ENCODE data around the gene CREB3L1. TPM values are rescaled to one million over a fixed set of nuclear protein-coding genes. Genes with fewer than 3 reads are reported as not detected.

The CREB3L1 gene
- total and polyA plus RNA-seq, 2 experiments from 2014 or later: 22.9 to 275 TPM

DNA sequence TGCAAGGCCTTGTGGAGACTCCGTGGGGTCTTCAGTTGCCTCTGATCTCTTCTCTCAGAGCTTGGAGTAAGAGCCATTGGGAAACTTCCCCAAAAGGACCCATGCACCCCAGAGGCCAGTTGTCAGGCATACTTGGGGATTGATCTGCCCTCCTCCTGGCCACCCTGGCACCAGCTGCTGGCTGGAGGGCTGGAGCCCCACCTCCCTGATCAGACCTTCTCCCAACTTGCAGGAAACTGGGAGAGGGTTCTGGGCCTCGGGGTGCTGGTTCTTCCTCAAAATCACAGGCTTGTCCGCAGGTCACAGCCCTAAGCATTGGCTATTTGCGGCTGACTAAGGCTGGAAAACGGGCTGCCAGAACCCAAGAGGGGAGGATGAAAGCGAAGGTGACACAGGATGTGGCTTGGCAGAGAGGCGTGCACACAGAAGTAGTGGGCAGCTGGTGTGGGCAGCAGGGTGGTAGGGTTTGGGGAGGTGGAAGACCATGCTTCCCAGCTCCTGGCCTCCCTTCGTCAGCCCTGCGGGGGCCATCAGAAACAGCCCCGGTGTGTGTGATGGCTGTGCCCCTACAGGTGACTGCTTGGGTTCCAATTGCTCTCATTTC is 68.5 kb downstream of the CREB3L1 start:
- H3K27me3 ChIP-seq: no peaks in the 10 kb centered on the region
- no peak overlapping the region for H3K27ac ChIP-seq
- TF ChIP-seq EZH2phosphoT487 (IDR thresholded peaks at IDR 0.05; ENCODE audit: low read depth, severe bottlenecking, unreplicated experiment) (no peak), CTCF (IDR thresholded peaks at IDR 0.05; ENCODE audit: poor library complexity) (no peak), EZH2 (IDR thresholded peaks at IDR 0.05; ENCODE audit: borderline replicate concordance) (no peak)
- no peaks in the 10 kb centered on the region for H3K9me3 ChIP-seq (ENCODE audit: low read depth)
- H2AFZ ChIP-seq: no peak overlapping the region
- 92% methylated on average over 10 of the region's 10 CpGs for WGBS (ENCODE audit: low lambda C conversion rate, missing lambda C conversion rate)
- DNase-seq (ENCODE audit: low spot score): no peak
- H3K79me2 ChIP-seq: peaks cover 31% of the 10 kb centered on the region
- no peak overlapping the region for H3K4me2 ChIP-seq
- peaks cover 5% of the 10 kb centered on the region for H4K20me1 ChIP-seq (ENCODE audit: insufficient read depth, poor library complexity, severe bottlenecking)
- no peaks in the 10 kb centered on the region for H3K36me3 ChIP-seq (replicated peaks; ENCODE audit: insufficient read depth, low read depth)
- no peak overlapping the region for H3K4me3 ChIP-seq
- H3K4me1 ChIP-seq (ENCODE audit: insufficient read depth): peaks cover 25% of the 10 kb centered on the region
- no peaks in the 10 kb centered on the region for H3K9me2 ChIP-seq (replicated peaks; ENCODE audit: insufficient read depth)

DNA sequence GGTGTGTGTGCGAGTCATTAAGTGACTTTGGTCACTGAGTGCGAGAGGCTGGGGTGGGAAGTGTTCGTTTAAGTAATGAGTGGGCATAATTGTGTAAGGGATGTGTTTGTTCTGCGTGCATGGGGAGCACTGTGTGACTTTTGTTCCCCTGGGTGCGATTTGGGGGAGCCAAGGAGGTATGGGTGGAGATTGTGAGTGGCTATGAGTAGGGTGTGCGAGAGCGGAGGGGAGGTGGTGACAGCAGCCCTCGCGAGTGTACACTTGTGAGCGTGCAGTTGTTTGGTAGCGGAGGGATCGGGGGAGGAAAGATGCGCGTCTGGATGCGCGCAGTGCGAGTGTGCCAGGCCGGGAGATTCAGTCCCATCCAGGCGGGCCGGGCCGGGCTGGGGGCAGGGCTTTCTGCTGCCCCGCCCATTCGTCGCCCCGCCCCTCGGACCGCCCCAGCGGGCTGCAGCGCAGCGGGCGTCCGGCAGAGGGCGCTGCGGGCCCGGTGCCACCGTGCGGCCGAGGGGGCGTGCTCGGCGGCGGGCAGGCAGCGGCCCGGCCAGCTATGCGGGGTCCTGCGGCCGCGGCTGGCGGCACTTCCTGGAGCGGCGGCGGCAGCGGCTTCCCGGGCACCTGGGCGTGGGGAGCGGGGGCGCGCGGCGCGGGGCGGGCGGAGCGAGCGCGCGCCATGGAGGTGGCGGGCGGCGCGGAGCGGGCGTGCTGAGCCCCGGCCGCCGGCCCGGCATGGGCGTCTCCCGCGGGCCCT is 69.6 kb downstream of the CREB3L1 start, which contains the start of gene DGKZ:
Gene DGKZ (plus strand): TSS at position 578 of the 751 bp plus-strand sequence. CDS start 197 bp downstream, outside the sequence.
- peaks cover 5% of the 10 kb centered on the region for H4K20me1 ChIP-seq (ENCODE audit: insufficient read depth, poor library complexity, severe bottlenecking)
- WGBS (ENCODE audit: low lambda C conversion rate, missing lambda C conversion rate): 34% methylated on average over 27 of the region's 80 CpGs
- peak; percentile 61 for TF ChIP-seq CTCF (IDR thresholded peaks at IDR 0.05; ENCODE audit: poor library complexity)
- TF ChIP-seq EZH2phosphoT487 (IDR thresholded peaks at IDR 0.05; ENCODE audit: low read depth, severe bottlenecking, unreplicated experiment): no peak
- no peak for TF ChIP-seq EZH2 (IDR thresholded peaks at IDR 0.05; ENCODE audit: borderline replicate concordance)
- DNase-seq (ENCODE audit: low spot score): peak; percentile 95
- peak within 1 kb of the TSS; percentile 27 for H3K27ac ChIP-seq
- no peaks in the 10 kb centered on the region for H3K27me3 ChIP-seq
- no peaks in the 10 kb centered on the region for H3K9me3 ChIP-seq (ENCODE audit: low read depth)
- peaks cover 27% of the 10 kb centered on the region for H3K4me1 ChIP-seq (ENCODE audit: insufficient read depth)
- peaks cover 42% of the 10 kb centered on the region for H3K79me2 ChIP-seq
- H3K4me2 ChIP-seq: peak within 1 kb of the TSS; percentile 96
- no peaks in the 10 kb centered on the region for H3K9me2 ChIP-seq (replicated peaks; ENCODE audit: insufficient read depth)
- H2AFZ ChIP-seq: peak within 1 kb of the TSS; percentile 56
- H3K36me3 ChIP-seq (replicated peaks; ENCODE audit: insufficient read depth, low read depth): no peaks in the 10 kb centered on the region
- peak within 1 kb of the TSS; percentile 93 for H3K4me3 ChIP-seq

- no peaks in the 10 kb centered on the region for H3K9me2 ChIP-seq (replicated peaks; ENCODE audit: insufficient read depth)
- H3K4me1 ChIP-seq (ENCODE audit: insufficient read depth): peaks cover 20% of the 10 kb centered on the region
- peaks cover 5% of the 10 kb centered on the region for H4K20me1 ChIP-seq (ENCODE audit: insufficient read depth, poor library complexity, severe bottlenecking)
- H2AFZ ChIP-seq: peak overlapping the region; percentile 56
- H3K9me3 ChIP-seq (ENCODE audit: low read depth): no peaks in the 10 kb centered on the region
- peak overlapping the region; percentile 93 for H3K4me3 ChIP-seq
- H3K4me2 ChIP-seq: peak overlapping the region; percentile 96
- DNase-seq (ENCODE audit: low spot score): no peak
- no peaks in the 10 kb centered on the region for H3K36me3 ChIP-seq (replicated peaks; ENCODE audit: insufficient read depth, low read depth)
- no peaks in the 10 kb centered on the region for H3K27me3 ChIP-seq
- WGBS (ENCODE audit: low lambda C conversion rate, missing lambda C conversion rate): 24% methylated on average over 54 of the region's 63 CpGs
- peak overlapping the region; percentile 27 for H3K27ac ChIP-seq
- H3K79me2 ChIP-seq: peaks cover 49% of the 10 kb centered on the region
- TF ChIP-seq CTCF (IDR thresholded peaks at IDR 0.05; ENCODE audit: poor library complexity) (no peak), EZH2phosphoT487 (IDR thresholded peaks at IDR 0.05; ENCODE audit: low read depth, severe bottlenecking, unreplicated experiment) (no peak), EZH2 (IDR thresholded peaks at IDR 0.05; ENCODE audit: borderline replicate concordance) (no peak)
These were observed 70.3 kb downstream of the CREB3L1 start for GRCh38 chr11:46347637-46348311.
